K562 (cell line): ENCODE data around the gene GP1BB. TPM values are rescaled to one million over a fixed set of nuclear protein-coding genes. Genes with fewer than 3 reads are reported as not detected.

Source experiments
- CBX8 ChIP-seq: fragments of 200-600 bp; sonication (generic); IDR thresholded peaks from 2 replicates; pipeline ENCODE4 v1.6.1; 2012; ENCODE audit warnings: borderline replicate concordance, mixed run types, low read depth, mild to moderate bottlenecking, moderate library complexity, mixed read lengths, low read length, control low read depth, inconsistent platforms; ENCODE audit not compliant: poor library complexity, severe bottlenecking; ENCODE audit errors: extremely low read depth
- E2F6 ChIP-seq, 2 experiments: IDR thresholded peaks; 2 replicates each; pipeline ENCODE4 v1.6.1; 2011; ENCODE audit warnings: borderline replicate concordance in 1 of 2, control low read depth in 1 of 2, low read depth in 1 of 2, low read length in 1 of 2, mild to moderate bottlenecking in 1 of 2, mixed read lengths in 1 of 2, moderate library complexity in 1 of 2; ENCODE audit not compliant: insufficient read depth in 1 of 2, insufficient read length in 1 of 2, poor library complexity in 1 of 2, severe bottlenecking in 1 of 2; ENCODE audit errors: extremely low read depth in 1 of 2
- ETV1 ChIP-seq: fragments of 450-650 bp; conservative IDR thresholded peaks from 2 replicates; pipeline ENCODE4 v1.6.1; 2016; ENCODE audit warnings: missing genetic modification characterization, control low read depth, low read depth, missing compliant biosample characterization
- GTF2E2 ChIP-seq: fragments of 200-800 bp; sonication (Bioruptor generic); IDR thresholded peaks from 2 replicates; pipeline ENCODE4 v1.6.1; 2016; ENCODE audit warnings: missing genetic modification characterization, missing compliant biosample characterization
- JUNB ChIP-seq: fragments of 450-650 bp; formaldehyde crosslinking; conservative IDR thresholded peaks from 2 replicates; pipeline ENCODE4 v1.4.0; 2020; ENCODE audit warnings: mild to moderate bottlenecking
- NBN ChIP-seq: fragments of 450-650 bp; IDR thresholded peaks from 2 replicates; pipeline ENCODE4 v1.6.1; 2016; ENCODE audit warnings: low read depth, mild to moderate bottlenecking
- POLR3A ChIP-seq: IDR thresholded peaks from 2 replicates; pipeline ENCODE4 v1.6.1; 2011; ENCODE audit warnings: borderline replicate concordance, mild to moderate bottlenecking, moderate library complexity; ENCODE audit not compliant: insufficient read length, insufficient read depth; ENCODE audit errors: extremely low read depth
- RAD21 ChIP-seq, 2 experiments: fragments of 250-450 bp in 1 of 2; fragments of 450-650 bp in 1 of 2; sonication (Bioruptor Pico) in 1 of 2; formaldehyde crosslinking in 1 of 2; IDR thresholded peaks in 1 of 2; conservative IDR thresholded peaks in 1 of 2; 2 replicates each; pipeline versions ENCODE4 v1.4.0 to v1.8.0; 2020 to 2022; ENCODE audit warnings: mild to moderate bottlenecking in 2 of 2, moderate library complexity in 1 of 2
- SMAD3 ChIP-seq: fragments of 450-650 bp; formaldehyde crosslinking; conservative IDR thresholded peaks from 2 replicates; pipeline ENCODE4 v1.4.0; 2020; ENCODE audit warnings: mild to moderate bottlenecking
- SRSF7 ChIP-seq: fragments of 200-400 bp; formaldehyde crosslinking; optimal IDR thresholded peaks from 2 replicates; pipeline ENCODE3; 2017; ENCODE audit warnings: mild to moderate bottlenecking, low read depth, low read length
- TAF1 ChIP-seq: IDR thresholded peaks from 2 replicates; pipeline ENCODE4 v1.6.1; 2011; ENCODE audit warnings: mild to moderate bottlenecking, low read length, moderate library complexity; ENCODE audit not compliant: insufficient read depth, control insufficient read depth, severe bottlenecking; ENCODE audit errors: extremely low read depth
- TRIM28 ChIP-seq: fragments of 450-650 bp; IDR thresholded peaks from 2 replicates; pipeline ENCODE4 v1.6.1; 2017
- ZBTB17 ChIP-seq: fragments of 450-650 bp; formaldehyde crosslinking; IDR thresholded peaks from 2 replicates; pipeline ENCODE4 v1.4.0; 2020; ENCODE audit warnings: mild to moderate bottlenecking
- ZBTB40 ChIP-seq, 2 experiments: fragments of 450-650 bp in 1 of 2; sonication (generic) in 1 of 2; formaldehyde crosslinking in 1 of 2; IDR thresholded peaks; 2 replicates each; pipeline versions ENCODE4 v1.7.1 to v1.9.0; 2016 to 2022; ENCODE audit warnings: inconsistent platforms in 1 of 2, mild to moderate bottlenecking in 1 of 2, missing genetic modification reagents in 1 of 2
- ZNF780A ChIP-seq: fragments of 250-450 bp; sonication (Bioruptor Pico); IDR thresholded peaks from 2 replicates; pipeline ENCODE4 v1.5.0; 2021; ENCODE audit warnings: mild to moderate bottlenecking
- polyA plus RNA-seq, 8 experiments: library from polyadenylated mRNA; depleted of rRNA in 4 of 8; stranded (reverse) in 5 of 8; unstranded in 3 of 8; fragments of >200 nt; fragmentation: Nextera tagmentation in 2 of 8; fragmentation: Illumina TruSeq in 1 of 8; extraction: Ambion mirVana in 2 of 8; extraction: Trizol in 1 of 8; gene quantifications; 2 replicates each; pipeline versions ENCODE4 v1.2.1 to v1.2.3, GENCODE V29; 2011 to 2014; ENCODE audit warnings: inconsistent platforms in 1 of 8, missing spikeins in 1 of 8
- total RNA-seq, 7 experiments: library from RNA; depleted of rRNA in 6 of 7; stranded (reverse); fragments of >200 nt in 6 of 7; fragmentation: Illumina TruSeq in 2 of 7; extraction: Trizol in 2 of 7; gene quantifications; 2 replicates each; pipeline versions ENCODE4 v1.2.1 to v1.2.3, GENCODE V29; 2011 to 2021; ENCODE audit warnings: low replicate concordance in 1 of 7

GP1BB gene
- total and polyA plus RNA-seq, 9 of the 15 experiments (the other 6 are each of a cell fraction or from before 2014, with no cell fraction given), result 0.69 to 162 (median 2.8) TPM

GRCh38 chr22:19766511-19767426 lies 43.4 kb downstream of the GP1BB start (continued):
- TF ChIP-seq ZBTB40 (IDR thresholded peaks at IDR 0.05) (peak; percentile 74), ZBTB40 (CRISPR knock-in tag; IDR thresholded peaks at IDR 0.05) (peak; percentile 33; the same call in 1 of the 2 replicates), CBX8 (no peak), RAD21 (CRISPR knock-in tag; conservative IDR thresholded peaks at IDR 0.05 in 1 of 2, IDR thresholded peaks at IDR 0.05 in 1 of 2) (peak in 1 of 2 experiments; percentile 71; a peak in 2 of 4 replicates), TAF1 (peak; percentile 33), ETV1 (no peak; the same call in 1 of the 2 replicates), POLR3A (no peak), NBN (no peak), JUNB (no peak), E2F6 (IDR thresholded peaks at IDR 0.05; ENCODE audit: borderline replicate concordance in 1 of 2, extremely low read depth in 1 of 2, insufficient read depth in 1 of 2, insufficient read length in 1 of 2, low read depth in 1 of 2, low read length in 1 of 2, poor library complexity in 1 of 2, severe bottlenecking in 1 of 2) (peak in 1 of 2 experiments; percentile 30), SMAD3 (CRISPR knock-in tag) (no peak), ZBTB17 (CRISPR knock-in tag) (no peak), TRIM28 (no peak), SRSF7 (peak; percentile 32), GTF2E2 (tag) (peak; percentile 56; the same call in 1 of the 2 replicates), ZNF780A (no peak)
